Liver (tissue), 9 donors: Measurements from ENCODE around the gene ZNF783. TPM values are rescaled to one million over a fixed set of nuclear protein-coding genes. Genes with fewer than 3 reads are reported as not detected.

Experiments used
- DNase-seq: peaks from one replicate; pipeline ENCODE4 v3.0.0-alpha.2; 2017; ENCODE audit warnings: low spot score
- H3K27ac ChIP-seq, 2 donors: one replicate each; pipeline ENCODE4 v1.7.0; 2013; ENCODE audit warnings: inconsistent platforms in 2 of 2, low read length in 2 of 2, control low read depth in 1 of 2, low read depth in 1 of 2, mild to moderate bottlenecking in 1 of 2
- H3K27me3 ChIP-seq, 4 donors: one replicate each; pipeline versions ENCODE4 v1.6.1 to v1.7.0; 2013; ENCODE audit warnings: low read length in 3 of 4, inconsistent platforms in 1 of 4, mild to moderate bottlenecking in 1 of 4, moderate library complexity in 1 of 4; ENCODE audit not compliant: control insufficient read depth in 4 of 4, insufficient read depth in 4 of 4
- H3K36me3 ChIP-seq, 4 donors: one replicate each; pipeline versions ENCODE4 v1.6.1 to v1.7.0; 2013; ENCODE audit warnings: low read length in 3 of 4, mild to moderate bottlenecking in 3 of 4, low read depth in 1 of 4, moderate library complexity in 1 of 4; ENCODE audit not compliant: control insufficient read depth in 4 of 4, insufficient read depth in 3 of 4
- H3K4me1 ChIP-seq, 4 donors: one replicate each; pipeline versions ENCODE4 v1.6.1 to v1.7.0; 2013; ENCODE audit warnings: low read length in 3 of 4, mild to moderate bottlenecking in 3 of 4, moderate library complexity in 1 of 4; ENCODE audit not compliant: control insufficient read depth in 4 of 4, insufficient read depth in 4 of 4
- H3K4me3 ChIP-seq, 3 donors: one replicate each; pipeline versions ENCODE4 v1.6.1 to v1.7.0; 2013; ENCODE audit warnings: low read length in 3 of 3, control low read depth in 1 of 3, low read depth in 1 of 3, mild to moderate bottlenecking in 1 of 3
- H3K9ac ChIP-seq, 2 donors: one replicate each; pipeline ENCODE4 v1.7.0; 2013; ENCODE audit warnings: low read length in 2 of 2, mild to moderate bottlenecking in 2 of 2, moderate library complexity in 2 of 2, control low read depth in 1 of 2, low read depth in 1 of 2
- H3K9me3 ChIP-seq, 4 donors: one replicate each; pipeline versions ENCODE4 v1.6.1 to v1.7.0; 2013; ENCODE audit warnings: low read length in 3 of 4; ENCODE audit not compliant: control insufficient read depth in 4 of 4
- FOXA1 ChIP-seq: IDR thresholded peaks from 2 replicates; pipeline ENCODE4 v1.6.1; 2016; ENCODE audit warnings: antibody characterized with exemption
- FOXA2 ChIP-seq: IDR thresholded peaks from 2 replicates; pipeline ENCODE4 v1.6.1; 2016; ENCODE audit warnings: antibody characterized with exemption
- GABPA ChIP-seq, 2 donors: IDR thresholded peaks in 1 of 2; conservative IDR thresholded peaks in 1 of 2; 2 replicates each; pipeline ENCODE4 v1.6.1; 2016; ENCODE audit warnings: antibody characterized with exemption in 2 of 2, mild to moderate bottlenecking in 1 of 2, moderate library complexity in 1 of 2
- HNF4A ChIP-seq, 2 donors: conservative IDR thresholded peaks; 2 replicates each; pipeline ENCODE4 v1.6.1; 2016; ENCODE audit warnings: antibody characterized with exemption in 2 of 2, mild to moderate bottlenecking in 2 of 2
- HNF4G ChIP-seq: IDR thresholded peaks from 2 replicates; pipeline ENCODE4 v1.6.1; 2016; ENCODE audit warnings: antibody characterized with exemption
- JUND ChIP-seq, 2 donors: IDR thresholded peaks; 2 replicates each; pipeline ENCODE4 v1.6.1; 2016; ENCODE audit warnings: antibody characterized with exemption in 2 of 2
- NR2F2 ChIP-seq: IDR thresholded peaks from 2 replicates; pipeline ENCODE4 v1.6.1; 2016; ENCODE audit warnings: antibody characterized with exemption
- RAD21 ChIP-seq, 2 donors: IDR thresholded peaks; 2 replicates each; pipeline ENCODE4 v1.6.1; 2016; ENCODE audit warnings: antibody characterized with exemption in 2 of 2, mild to moderate bottlenecking in 2 of 2
- RXRA ChIP-seq, 2 donors: IDR thresholded peaks; 2 replicates each; pipeline ENCODE4 v1.6.1; 2017 to 2018; ENCODE audit warnings: antibody characterized with exemption in 2 of 2, mild to moderate bottlenecking in 1 of 2
- SP1 ChIP-seq: IDR thresholded peaks from 2 replicates; pipeline ENCODE4 v1.6.1; 2018; ENCODE audit warnings: antibody characterized with exemption, mild to moderate bottlenecking
- TAF1 ChIP-seq: conservative IDR thresholded peaks from 2 replicates; pipeline ENCODE4 v1.6.1; 2016; ENCODE audit warnings: antibody characterized with exemption, mild to moderate bottlenecking
- YY1 ChIP-seq: IDR thresholded peaks from 2 replicates; pipeline ENCODE4 v1.6.1; 2016; ENCODE audit warnings: antibody characterized with exemption, mild to moderate bottlenecking
- WGBS: extraction: QIAGEN DNeasy Blood & Tissue Kit; methylation state at CpG from one replicate; pipeline ENCODE4 v1.1.7; 2013; 5-methylcytosine and 5-hydroxymethylcytosine counted together
- polyA plus RNA-seq, 2 donors: library from polyadenylated mRNA; stranded (reverse) in 1 of 2; unstranded in 1 of 2; fragments of 200-250 nt in 1 of 2; fragments of >200 nt in 1 of 2; fragmentation: Nextera tagmentation in 1 of 2; extraction: Ambion mirVana in 1 of 2; gene quantifications; one replicate each; pipeline versions ENCODE4 v1.2.1 to v1.2.3, GENCODE V29; 2013 to 2015
- total RNA-seq, 2 donors: library from RNA; depleted of rRNA; stranded (reverse); fragments of >200 nt; gene quantifications; one replicate each; pipeline ENCODE4 v1.2.3, GENCODE V29; 2014
- TF ChIP-seq, protein P1 (sequence below): IDR thresholded peaks from 2 replicates; pipeline ENCODE4 v1.6.1; 2016; ENCODE audit warnings: antibody characterized with exemption, mild to moderate bottlenecking
- TF ChIP-seq, protein P2 (sequence below): fragments of 150-350 bp; IDR thresholded peaks from 2 replicates; pipeline ENCODE4 v1.5.1; 2017; ENCODE audit warnings: improper control_type of control experiment, low read depth, low read length; ENCODE audit not compliant: missing input control
- TF ChIP-seq, protein P3 (sequence below): IDR thresholded peaks from 2 replicates; pipeline ENCODE4 v1.6.1; 2016; ENCODE audit warnings: antibody characterized with exemption
- TF ChIP-seq, protein P4 (sequence below): IDR thresholded peaks from 2 replicates; pipeline ENCODE4 v1.6.1; 2016; ENCODE audit warnings: antibody characterized with exemption
- donor health status: healthy.
- donor health status: healthy.
- donor health status: healthy.
- donor health status: healthy.
- donor health status: healthy.

ZNF783 gene
- total and polyA plus RNA-seq, 4 donors = 1.5 to 4.3 (median 1.8) TPM

DNA sequence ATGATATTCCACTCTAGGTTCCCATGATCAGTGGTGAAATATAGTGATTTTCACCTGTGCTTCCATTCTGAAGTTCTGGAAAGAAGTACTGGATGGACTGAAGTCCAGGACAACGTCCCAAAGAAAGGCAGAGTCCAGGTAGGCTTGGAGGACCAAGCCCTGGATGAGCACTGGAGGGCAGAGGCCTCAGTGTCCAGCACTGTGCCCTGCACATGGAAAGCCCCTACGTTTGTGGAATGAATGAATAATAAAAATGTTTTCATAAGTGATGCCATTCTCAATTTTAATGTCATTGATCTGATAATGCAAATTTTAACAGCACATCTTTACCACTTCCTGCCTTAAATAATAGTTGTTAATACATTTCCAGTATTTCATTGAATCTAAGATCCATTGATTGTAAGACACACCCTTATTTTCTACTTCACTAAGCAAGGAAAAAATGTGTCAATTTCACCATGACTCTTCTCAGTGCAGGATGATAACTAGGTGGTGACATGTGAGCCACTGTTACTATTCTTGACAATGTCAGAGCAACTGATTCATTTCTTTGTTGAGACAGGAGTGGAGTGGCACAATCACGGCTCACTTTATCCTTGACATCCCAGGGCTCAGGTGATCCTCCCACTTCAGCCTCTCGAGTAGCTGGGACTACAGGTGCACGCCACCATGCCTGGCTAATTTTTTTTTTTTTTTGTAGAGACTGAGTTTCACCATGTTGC, 35.2 kb downstream of the ZNF783 start:
- Histone ChIP-seq H3K4me1 (no peaks in the 10 kb centered on the region), H3K27ac (no peak overlapping the region), H3K4me3 (no peak overlapping the region), H3K9ac (no peak overlapping the region), H3K27me3 (no peaks in the 10 kb centered on the region), H3K9me3 (peaks cover 0 to 2% (median 0%) of the 10 kb centered on the region in 4 donors), H3K36me3 (peaks cover 0 to 3% (median 0%) of the 10 kb centered on the region in 4 donors)
- no peak for DNase-seq
- TF ChIP-seq, protein P1, sequence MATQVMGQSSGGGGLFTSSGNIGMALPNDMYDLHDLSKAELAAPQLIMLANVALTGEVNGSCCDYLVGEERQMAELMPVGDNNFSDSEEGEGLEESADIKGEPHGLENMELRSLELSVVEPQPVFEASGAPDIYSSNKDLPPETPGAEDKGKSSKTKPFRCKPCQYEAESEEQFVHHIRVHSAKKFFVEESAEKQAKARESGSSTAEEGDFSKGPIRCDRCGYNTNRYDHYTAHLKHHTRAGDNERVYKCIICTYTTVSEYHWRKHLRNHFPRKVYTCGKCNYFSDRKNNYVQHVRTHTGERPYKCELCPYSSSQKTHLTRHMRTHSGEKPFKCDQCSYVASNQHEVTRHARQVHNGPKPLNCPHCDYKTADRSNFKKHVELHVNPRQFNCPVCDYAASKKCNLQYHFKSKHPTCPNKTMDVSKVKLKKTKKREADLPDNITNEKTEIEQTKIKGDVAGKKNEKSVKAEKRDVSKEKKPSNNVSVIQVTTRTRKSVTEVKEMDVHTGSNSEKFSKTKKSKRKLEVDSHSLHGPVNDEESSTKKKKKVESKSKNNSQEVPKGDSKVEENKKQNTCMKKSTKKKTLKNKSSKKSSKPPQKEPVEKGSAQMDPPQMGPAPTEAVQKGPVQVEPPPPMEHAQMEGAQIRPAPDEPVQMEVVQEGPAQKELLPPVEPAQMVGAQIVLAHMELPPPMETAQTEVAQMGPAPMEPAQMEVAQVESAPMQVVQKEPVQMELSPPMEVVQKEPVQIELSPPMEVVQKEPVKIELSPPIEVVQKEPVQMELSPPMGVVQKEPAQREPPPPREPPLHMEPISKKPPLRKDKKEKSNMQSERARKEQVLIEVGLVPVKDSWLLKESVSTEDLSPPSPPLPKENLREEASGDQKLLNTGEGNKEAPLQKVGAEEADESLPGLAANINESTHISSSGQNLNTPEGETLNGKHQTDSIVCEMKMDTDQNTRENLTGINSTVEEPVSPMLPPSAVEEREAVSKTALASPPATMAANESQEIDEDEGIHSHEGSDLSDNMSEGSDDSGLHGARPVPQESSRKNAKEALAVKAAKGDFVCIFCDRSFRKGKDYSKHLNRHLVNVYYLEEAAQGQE = no peak
- TF ChIP-seq FOXA1 = no peak
- TF ChIP-seq, protein P2, sequence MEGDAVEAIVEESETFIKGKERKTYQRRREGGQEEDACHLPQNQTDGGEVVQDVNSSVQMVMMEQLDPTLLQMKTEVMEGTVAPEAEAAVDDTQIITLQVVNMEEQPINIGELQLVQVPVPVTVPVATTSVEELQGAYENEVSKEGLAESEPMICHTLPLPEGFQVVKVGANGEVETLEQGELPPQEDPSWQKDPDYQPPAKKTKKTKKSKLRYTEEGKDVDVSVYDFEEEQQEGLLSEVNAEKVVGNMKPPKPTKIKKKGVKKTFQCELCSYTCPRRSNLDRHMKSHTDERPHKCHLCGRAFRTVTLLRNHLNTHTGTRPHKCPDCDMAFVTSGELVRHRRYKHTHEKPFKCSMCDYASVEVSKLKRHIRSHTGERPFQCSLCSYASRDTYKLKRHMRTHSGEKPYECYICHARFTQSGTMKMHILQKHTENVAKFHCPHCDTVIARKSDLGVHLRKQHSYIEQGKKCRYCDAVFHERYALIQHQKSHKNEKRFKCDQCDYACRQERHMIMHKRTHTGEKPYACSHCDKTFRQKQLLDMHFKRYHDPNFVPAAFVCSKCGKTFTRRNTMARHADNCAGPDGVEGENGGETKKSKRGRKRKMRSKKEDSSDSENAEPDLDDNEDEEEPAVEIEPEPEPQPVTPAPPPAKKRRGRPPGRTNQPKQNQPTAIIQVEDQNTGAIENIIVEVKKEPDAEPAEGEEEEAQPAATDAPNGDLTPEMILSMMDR = no peak
- TF ChIP-seq, protein P3, sequence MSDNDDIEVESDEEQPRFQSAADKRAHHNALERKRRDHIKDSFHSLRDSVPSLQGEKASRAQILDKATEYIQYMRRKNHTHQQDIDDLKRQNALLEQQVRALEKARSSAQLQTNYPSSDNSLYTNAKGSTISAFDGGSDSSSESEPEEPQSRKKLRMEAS = no peak
- no peak for TF ChIP-seq HNF4G
- TF ChIP-seq YY1 = no peak
- TF ChIP-seq JUND (IDR thresholded peaks at IDR 0.05) = no peak
- WGBS = 81% methylated on average over 5 of the region's 5 CpGs

DNA sequence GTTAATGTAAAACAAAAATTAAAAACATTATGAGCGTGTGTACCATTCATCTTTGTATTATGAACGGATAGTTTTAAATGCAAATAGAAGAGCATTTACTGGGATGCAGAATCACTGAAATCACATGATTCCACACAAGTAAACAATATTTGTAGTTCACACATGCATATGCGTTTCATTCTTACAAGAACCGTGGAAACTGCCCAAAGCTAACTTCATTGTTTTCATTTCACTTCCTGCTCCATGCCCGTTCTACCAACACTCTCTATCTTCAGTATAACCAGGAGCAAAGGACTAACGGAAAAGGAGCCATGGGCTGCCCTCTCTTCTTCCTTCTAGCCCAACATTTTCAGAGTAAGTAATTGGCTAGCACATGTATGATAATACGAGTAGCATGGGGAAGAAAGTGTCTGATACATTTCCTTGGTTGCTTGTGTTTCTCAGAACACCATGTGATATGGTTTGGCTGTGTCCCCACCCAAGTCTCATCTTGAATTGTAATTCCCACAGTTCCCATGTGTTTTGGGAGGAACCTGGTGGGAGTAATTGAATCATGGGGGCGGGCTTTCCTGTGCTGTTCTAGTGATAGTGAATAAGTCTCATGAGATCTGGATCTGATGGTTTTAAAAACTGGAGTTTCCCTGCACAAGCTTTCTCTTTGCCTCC, 38.8 kb downstream of the ZNF783 start:
- H3K36me3 ChIP-seq = no peaks in the 10 kb centered on the region
- no peak for DNase-seq
- 80% methylated on average over 8 of the region's 8 CpGs for WGBS
- H3K4me3 ChIP-seq = no peak overlapping the region
- no peaks in the 10 kb centered on the region for H3K27me3 ChIP-seq
- H3K9me3 ChIP-seq = peaks cover 0 to 2% (median 0%) of the 10 kb centered on the region in 4 donors
- no peaks in the 10 kb centered on the region for H3K4me1 ChIP-seq
- no peak overlapping the region for H3K9ac ChIP-seq
- no peak overlapping the region for H3K27ac ChIP-seq
- TF ChIP-seq, protein P1 = no peak
- TF ChIP-seq NR2F2 (no peak), HNF4G (no peak), FOXA2 (no peak), GABPA (IDR thresholded peaks at IDR 0.05 in 1 of 2, conservative IDR thresholded peaks at IDR 0.05 in 1 of 2) (no peak), TAF1 (no peak), HNF4A (conservative IDR thresholded peaks at IDR 0.05) (no peak), RAD21 (IDR thresholded peaks at IDR 0.05) (no peak), SP1 (no peak), JUND (IDR thresholded peaks at IDR 0.05) (no peak), RXRA (IDR thresholded peaks at IDR 0.05) (no peak)
- TF ChIP-seq, protein P2 = no peak
- TF ChIP-seq, protein P4, sequence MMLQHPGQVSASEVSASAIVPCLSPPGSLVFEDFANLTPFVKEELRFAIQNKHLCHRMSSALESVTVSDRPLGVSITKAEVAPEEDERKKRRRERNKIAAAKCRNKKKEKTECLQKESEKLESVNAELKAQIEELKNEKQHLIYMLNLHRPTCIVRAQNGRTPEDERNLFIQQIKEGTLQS = no peak
